Glutamatergic neuron (in vitro differentiated cells): ENCODE measurements around the gene NDUFB10. TPM values are rescaled to one million over a fixed set of nuclear protein-coding genes. Genes with fewer than 3 reads are reported as not detected.
A peak's percentile ranks its signal among the peaks of the same experiment; 100 is the strongest.

Experiments used
- DNase-seq: peaks from one replicate; pipeline ENCODE4 v3.0.0; 2022
- H3K27ac Mint-ChIP-seq: one replicate; pipeline ENCODE4 v1.8.0; 2020; ENCODE audit warnings: mild to moderate bottlenecking, mixed read lengths, inconsistent platforms; ENCODE audit not compliant: unreplicated experiment
- H3K27me3 Mint-ChIP-seq: one replicate; pipeline ENCODE4 v1.8.0; 2020; ENCODE audit warnings: mild to moderate bottlenecking, moderate library complexity, mixed read lengths, inconsistent platforms; ENCODE audit not compliant: unreplicated experiment
- H3K36me3 Mint-ChIP-seq: one replicate; pipeline ENCODE4 v1.8.0; 2020; ENCODE audit warnings: mild to moderate bottlenecking, mixed read lengths, inconsistent platforms; ENCODE audit not compliant: unreplicated experiment
- H3K4me1 Mint-ChIP-seq: one replicate; pipeline ENCODE4 v1.8.0; 2020; ENCODE audit warnings: mild to moderate bottlenecking, low read depth, mixed read lengths, inconsistent platforms; ENCODE audit not compliant: unreplicated experiment
- H3K4me3 Mint-ChIP-seq: one replicate; pipeline ENCODE4 v1.8.0; 2020; ENCODE audit warnings: mild to moderate bottlenecking, mixed read lengths, inconsistent platforms; ENCODE audit not compliant: unreplicated experiment
- H3K9me3 Mint-ChIP-seq: one replicate; pipeline ENCODE4 v1.8.0; 2020; ENCODE audit warnings: mild to moderate bottlenecking, moderate library complexity, mixed read lengths, inconsistent platforms; ENCODE audit not compliant: unreplicated experiment
- total RNA-seq: library from RNA; stranded (reverse); fragmentation: NEBNext Ultra II Directional; extraction: Animal tissue kit (Norgen Biotek cat#: 25700); gene quantifications from one replicate; pipeline ENCODE4 v1.2.1, GENCODE V29; 2021; ENCODE audit not compliant: unreplicated experiment
- TF ChIP-seq, protein P1 (sequence below): fragments of 200-600 bp; sonication (generic); IDR thresholded peaks from one replicate; pipeline ENCODE4 v1.5.0; 2021; ENCODE audit not compliant: partially characterized antibody, unreplicated experiment

The NDUFB10 gene
- total RNA-seq, 1 donor from 2014 or later = 302 TPM

DNA sequence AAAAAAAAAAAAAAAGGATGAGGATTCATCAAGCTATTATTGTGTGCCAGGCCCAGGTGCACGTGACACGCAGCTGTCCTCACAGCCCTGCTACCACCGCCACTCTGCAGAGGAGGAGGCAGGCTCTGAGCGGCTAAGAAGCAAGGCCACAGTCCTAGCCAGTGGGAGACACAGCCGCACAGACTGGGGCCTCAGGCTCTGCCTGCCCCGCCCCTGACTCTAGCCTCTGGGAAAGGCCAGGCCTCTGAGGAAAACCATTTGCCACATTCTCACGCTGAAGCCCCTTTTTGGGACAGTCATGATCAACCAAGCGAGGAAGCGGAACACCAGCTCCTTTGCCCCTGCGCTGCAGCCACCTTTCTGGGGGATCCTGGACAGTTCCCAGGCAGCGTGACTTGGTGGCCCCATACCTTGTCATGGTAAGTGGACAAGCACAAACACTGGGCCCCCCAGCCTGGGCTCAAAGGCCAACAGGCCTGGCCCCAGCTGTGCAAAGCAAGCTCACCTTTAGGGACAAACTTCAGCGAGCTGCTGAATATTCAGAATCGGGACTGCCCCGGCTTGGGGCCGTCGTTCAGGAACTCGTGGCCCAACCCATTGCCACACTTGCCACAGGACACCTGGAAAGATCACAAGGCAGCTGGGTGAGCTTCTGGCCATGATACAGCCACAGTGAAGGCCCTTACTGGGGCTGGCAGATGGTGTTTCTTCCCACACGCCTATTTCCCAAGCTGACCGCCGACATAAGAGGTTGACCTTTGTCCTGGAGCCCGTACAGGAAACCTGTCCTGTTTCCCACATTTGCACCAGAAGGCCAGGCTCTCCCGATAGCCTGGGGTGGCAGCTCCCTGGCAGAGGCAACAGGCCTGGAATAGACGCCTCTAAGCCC lies 18.8 kb upstream of the NDUFB10 start:
- TF ChIP-seq, protein P1, sequence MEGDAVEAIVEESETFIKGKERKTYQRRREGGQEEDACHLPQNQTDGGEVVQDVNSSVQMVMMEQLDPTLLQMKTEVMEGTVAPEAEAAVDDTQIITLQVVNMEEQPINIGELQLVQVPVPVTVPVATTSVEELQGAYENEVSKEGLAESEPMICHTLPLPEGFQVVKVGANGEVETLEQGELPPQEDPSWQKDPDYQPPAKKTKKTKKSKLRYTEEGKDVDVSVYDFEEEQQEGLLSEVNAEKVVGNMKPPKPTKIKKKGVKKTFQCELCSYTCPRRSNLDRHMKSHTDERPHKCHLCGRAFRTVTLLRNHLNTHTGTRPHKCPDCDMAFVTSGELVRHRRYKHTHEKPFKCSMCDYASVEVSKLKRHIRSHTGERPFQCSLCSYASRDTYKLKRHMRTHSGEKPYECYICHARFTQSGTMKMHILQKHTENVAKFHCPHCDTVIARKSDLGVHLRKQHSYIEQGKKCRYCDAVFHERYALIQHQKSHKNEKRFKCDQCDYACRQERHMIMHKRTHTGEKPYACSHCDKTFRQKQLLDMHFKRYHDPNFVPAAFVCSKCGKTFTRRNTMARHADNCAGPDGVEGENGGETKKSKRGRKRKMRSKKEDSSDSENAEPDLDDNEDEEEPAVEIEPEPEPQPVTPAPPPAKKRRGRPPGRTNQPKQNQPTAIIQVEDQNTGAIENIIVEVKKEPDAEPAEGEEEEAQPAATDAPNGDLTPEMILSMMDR = no peak
- Mint-ChIP-seq H3K4me3 (no peak overlapping the region), H3K4me1 (peaks cover 10% of the 10 kb centered on the region), H3K27ac (peak overlapping the region; percentile 84), H3K36me3 (no peaks in the 10 kb centered on the region), H3K9me3 (peaks cover 3% of the 10 kb centered on the region), H3K27me3 (peaks cover 1% of the 10 kb centered on the region)
- DNase-seq = no peak

GRCh38 chr16:1941162-1942046 lies 17.9 kb upstream of the NDUFB10 start:
- H3K4me3 Mint-ChIP-seq = peak overlapping the region; percentile 82
- TF ChIP-seq, protein P1 = no peak
- H3K27me3 Mint-ChIP-seq = peaks cover 1% of the 10 kb centered on the region
- peaks cover 10% of the 10 kb centered on the region for H3K4me1 Mint-ChIP-seq
- H3K36me3 Mint-ChIP-seq = no peaks in the 10 kb centered on the region
- H3K9me3 Mint-ChIP-seq = peaks cover 3% of the 10 kb centered on the region
- peak; percentile 60 for DNase-seq
- peak overlapping the region; percentile 84 for H3K27ac Mint-ChIP-seq

DNA sequence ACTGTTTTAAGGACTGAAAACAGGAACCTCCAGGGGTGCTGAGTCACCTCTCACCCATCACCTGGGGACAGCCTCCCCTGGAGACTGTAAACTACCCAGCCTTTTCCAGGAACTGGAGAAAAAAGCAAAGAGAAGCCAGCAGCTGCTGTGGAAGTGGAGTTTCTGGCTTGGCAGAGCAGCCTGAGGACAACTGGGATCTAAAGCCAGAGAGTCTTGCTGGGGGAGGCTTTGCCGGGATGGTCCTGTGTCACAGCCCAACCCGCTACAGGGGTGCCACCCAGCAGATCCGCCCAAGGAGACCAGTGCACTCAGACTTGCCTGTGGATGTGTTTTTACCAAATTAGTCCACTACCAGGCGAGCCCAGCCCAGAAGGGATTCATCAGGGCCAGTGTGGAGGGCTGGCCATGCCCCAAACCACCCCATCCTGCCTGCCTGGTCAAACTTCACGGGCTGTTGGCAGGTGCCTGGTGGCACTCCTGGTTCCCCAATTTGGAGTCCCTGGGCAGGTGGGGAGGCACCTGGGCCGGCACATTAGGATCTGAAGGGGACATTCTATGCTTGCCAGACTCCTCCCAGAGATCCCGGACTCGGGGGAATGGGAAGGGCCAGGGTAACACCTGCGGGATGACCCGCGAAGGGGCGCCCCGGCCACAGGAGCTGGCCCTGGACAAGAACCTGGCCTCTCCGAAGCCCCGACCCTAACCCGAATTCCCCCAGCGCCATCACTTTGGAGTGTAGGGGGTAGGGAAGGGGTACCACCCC lies 17.1 kb upstream of the NDUFB10 start:
- Mint-ChIP-seq H3K27me3 (peaks cover 1% of the 10 kb centered on the region), H3K36me3 (no peaks in the 10 kb centered on the region), H3K27ac (peak overlapping the region; percentile 59), H3K9me3 (peaks cover 3% of the 10 kb centered on the region), H3K4me3 (peak overlapping the region; percentile 82), H3K4me1 (peaks cover 10% of the 10 kb centered on the region)
- DNase-seq = no peak
- TF ChIP-seq, protein P1 = no peak

DNA sequence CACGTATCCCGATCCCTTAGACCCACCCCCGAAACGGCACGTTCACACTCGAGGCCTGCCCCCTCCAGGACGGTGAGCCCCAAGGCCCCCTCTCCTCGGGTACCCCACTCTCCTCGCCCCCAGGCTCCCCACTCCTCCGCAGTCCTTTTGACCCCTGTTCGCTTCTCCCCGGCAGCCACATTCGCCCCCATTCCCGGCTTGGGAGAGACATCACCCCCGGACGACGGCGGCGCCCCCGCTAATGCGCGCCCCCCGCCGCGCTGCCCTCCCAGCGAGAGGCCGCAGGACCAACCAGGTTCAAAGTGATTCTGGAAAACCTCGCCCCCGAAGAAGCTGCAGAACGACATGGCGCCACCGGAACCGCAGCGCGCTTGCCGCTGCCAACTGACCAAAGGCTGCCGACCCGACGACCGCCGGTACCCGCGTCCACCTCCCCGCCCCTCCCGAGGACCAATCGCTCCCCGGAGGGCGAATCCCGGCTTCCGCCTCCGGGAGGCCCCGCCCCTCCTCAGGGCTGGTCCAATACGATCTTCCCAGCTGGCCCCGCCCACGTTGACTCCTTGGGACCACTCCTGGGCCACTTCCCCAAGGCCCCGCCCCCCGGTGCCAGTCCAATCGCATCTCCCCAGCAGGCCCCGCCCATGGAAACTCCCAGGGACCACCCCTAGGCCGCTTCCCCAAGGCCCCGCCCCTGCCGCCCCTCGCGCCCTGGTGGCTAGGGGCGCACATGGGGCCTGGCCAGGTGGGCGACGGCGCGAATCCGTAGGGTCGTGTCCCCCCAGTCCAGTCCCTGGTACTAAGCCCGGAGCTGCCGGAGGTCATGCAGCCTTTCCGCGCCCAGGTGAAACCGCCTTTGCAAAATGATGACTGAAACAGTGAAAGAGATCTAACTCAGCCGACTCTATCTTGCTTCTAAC lies 16.3 kb upstream of the NDUFB10 start, which contains the start of gene MSRB1:
MSRB1 (minus strand) TSS at position 390 of the 917 bp plus-strand sequence; CDS start at position 347, 43 bp downstream.
- peak within 1 kb of the TSS; percentile 17 for H3K27ac Mint-ChIP-seq
- peak within 1 kb of the TSS; percentile 82 for H3K4me3 Mint-ChIP-seq
- TF ChIP-seq, protein P1 = no peak
- peaks cover 10% of the 10 kb centered on the region for H3K4me1 Mint-ChIP-seq
- no peaks in the 10 kb centered on the region for H3K36me3 Mint-ChIP-seq
- H3K9me3 Mint-ChIP-seq = peaks cover 3% of the 10 kb centered on the region
- DNase-seq = peak; percentile 100
- peaks cover 4% of the 10 kb centered on the region for H3K27me3 Mint-ChIP-seq
